Stimulated activated effector memory CD8-positive, alpha-beta T cell treated with anti-CD3 and anti-CD28 coated beads, Interleukin-12 subunit alpha, Interleukin-12 subunit beta, amount 100 ng/mL, for 72 hours (primary cell): ENCODE results near the gene IREB2.
A peak's percentile ranks its signal among the peaks of the same experiment; 100 is the strongest.

Experiments
- ATAC-seq: fragments of 150-1000 bp; cut with Tn5 transposase; 2 replicates; pipeline ENCODE4 v1.10.0; 2021
- DNase-seq, 2 donors: peaks; one replicate each; pipeline ENCODE4 v3.0.0; 2021 to 2022; ENCODE audit warnings: low spot score in 2 of 2
- H3K27ac Mint-ChIP-seq: one replicate; pipeline ENCODE4 v1.8.0; 2022; ENCODE audit warnings: mild to moderate bottlenecking, mixed read lengths
- H3K36me3 Mint-ChIP-seq: one replicate; pipeline ENCODE4 v1.8.0; 2022; ENCODE audit warnings: mild to moderate bottlenecking, mixed read lengths
- H3K4me1 Mint-ChIP-seq: one replicate; pipeline ENCODE4 v1.8.0; 2022; ENCODE audit warnings: mixed read lengths
- H3K4me3 Mint-ChIP-seq: one replicate; pipeline ENCODE4 v1.8.0; 2022; ENCODE audit warnings: mild to moderate bottlenecking, mixed read lengths
- H3K9me3 Mint-ChIP-seq: one replicate; pipeline ENCODE4 v1.8.0; 2022; ENCODE audit warnings: mixed read lengths

The IREB2 gene, protein sequence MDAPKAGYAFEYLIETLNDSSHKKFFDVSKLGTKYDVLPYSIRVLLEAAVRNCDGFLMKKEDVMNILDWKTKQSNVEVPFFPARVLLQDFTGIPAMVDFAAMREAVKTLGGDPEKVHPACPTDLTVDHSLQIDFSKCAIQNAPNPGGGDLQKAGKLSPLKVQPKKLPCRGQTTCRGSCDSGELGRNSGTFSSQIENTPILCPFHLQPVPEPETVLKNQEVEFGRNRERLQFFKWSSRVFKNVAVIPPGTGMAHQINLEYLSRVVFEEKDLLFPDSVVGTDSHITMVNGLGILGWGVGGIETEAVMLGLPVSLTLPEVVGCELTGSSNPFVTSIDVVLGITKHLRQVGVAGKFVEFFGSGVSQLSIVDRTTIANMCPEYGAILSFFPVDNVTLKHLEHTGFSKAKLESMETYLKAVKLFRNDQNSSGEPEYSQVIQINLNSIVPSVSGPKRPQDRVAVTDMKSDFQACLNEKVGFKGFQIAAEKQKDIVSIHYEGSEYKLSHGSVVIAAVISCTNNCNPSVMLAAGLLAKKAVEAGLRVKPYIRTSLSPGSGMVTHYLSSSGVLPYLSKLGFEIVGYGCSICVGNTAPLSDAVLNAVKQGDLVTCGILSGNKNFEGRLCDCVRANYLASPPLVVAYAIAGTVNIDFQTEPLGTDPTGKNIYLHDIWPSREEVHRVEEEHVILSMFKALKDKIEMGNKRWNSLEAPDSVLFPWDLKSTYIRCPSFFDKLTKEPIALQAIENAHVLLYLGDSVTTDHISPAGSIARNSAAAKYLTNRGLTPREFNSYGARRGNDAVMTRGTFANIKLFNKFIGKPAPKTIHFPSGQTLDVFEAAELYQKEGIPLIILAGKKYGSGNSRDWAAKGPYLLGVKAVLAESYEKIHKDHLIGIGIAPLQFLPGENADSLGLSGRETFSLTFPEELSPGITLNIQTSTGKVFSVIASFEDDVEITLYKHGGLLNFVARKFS

DNA sequence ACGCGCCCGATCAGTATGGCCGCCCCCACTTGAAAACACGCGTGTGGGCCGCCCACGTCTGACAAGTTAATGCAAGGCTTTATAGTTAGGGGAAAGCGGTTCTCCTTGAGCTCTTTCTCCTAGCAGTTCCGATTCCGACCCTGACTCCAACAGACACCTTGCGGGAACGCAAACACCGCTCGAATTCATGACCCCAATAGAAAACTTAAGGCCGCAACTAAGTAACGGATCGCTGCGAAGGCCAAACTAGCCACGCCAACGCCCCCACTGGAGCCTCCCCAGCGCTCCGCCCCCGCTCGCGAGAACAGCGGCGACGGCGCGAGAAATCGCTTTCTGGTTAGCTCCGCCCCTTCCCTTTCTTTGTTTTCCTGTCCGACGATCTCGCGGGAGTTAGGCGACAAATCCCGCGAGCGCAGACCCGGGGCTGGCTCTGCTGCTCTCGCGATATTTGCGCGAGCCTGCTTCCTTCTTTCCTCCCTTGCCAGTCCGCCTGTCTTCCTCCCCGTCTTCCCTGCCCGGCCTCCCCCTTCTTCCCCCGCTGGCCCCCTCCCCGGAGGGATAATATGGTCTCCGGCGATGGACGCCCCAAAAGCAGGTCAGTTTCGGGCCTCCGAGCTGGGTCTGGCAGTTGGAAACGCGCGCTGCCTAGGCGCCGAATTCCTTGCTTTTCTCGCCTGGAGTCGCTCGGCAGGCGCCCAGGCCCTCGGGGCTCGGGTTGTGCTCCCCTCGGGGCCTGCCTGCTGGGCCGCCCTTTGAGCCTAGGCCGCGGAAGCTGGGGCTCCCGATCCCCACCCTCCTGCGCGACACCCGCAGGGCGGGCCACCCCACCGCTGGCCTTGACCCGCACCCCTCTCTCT, at the start of gene IREB2:
Gene IREB2 (plus strand): TSS at position 455 of the 857 bp plus-strand sequence. CDS start 122 bp downstream, at position 577.
- H3K4me1 Mint-ChIP-seq: peaks cover 45% of the 10 kb centered on the region
- peaks cover 53% of the 10 kb centered on the region for H3K36me3 Mint-ChIP-seq
- H3K27ac Mint-ChIP-seq: peak within 1 kb of the TSS; percentile 96
- peak within 1 kb of the TSS; percentile 80 for H3K4me3 Mint-ChIP-seq
- peak; percentile 88 for ATAC-seq
- no peaks in the 10 kb centered on the region for H3K9me3 Mint-ChIP-seq
- peak; percentile 99 for DNase-seq

DNA sequence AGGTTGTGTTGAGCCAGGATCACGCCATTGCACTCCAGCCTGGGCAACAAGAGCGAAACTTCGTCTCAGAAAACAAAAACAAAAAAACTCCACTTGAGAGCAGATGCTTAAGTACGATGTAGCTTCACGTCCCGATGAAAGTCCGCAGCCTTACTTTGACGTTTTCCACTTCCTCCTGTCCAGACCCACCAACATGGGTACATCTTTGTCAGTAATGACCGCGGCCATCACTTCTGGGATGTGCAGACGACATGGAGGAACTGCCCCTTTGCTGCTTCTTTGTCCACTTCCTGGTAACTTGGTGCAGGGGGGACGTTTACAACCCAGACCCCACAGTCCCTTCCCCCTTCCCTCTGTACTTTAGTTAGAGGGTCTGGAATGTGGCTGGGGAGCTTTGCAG, 49.2 kb upstream of the IREB2 start:
- ATAC-seq (no peak), DNase-seq (no peak)
- Mint-ChIP-seq H3K27ac (no peak overlapping the region), H3K4me1 (no peaks in the 10 kb centered on the region), H3K4me3 (no peak overlapping the region), H3K36me3 (no peaks in the 10 kb centered on the region), H3K9me3 (peaks cover 2% of the 10 kb centered on the region)

DNA sequence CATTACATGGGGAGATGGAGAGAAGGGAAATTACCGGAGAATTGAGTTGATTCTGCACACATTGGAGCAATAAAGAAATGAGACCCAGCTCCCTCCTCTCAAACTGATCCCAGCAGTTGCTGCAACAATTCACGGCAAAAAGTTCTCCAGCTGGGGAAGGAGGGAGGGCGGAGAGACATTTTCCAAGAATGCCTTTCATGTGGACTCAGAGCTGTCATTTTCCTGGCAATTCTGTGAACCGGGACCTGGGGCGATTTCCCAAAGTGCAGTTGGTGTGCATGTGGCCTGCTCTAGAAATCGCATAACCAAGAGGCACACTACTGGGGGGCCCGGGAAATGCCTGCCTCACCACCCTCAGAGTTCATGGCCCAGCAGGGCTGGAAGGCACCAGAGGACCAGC, 48.7 kb upstream of the IREB2 start:
- no peak for ATAC-seq
- Mint-ChIP-seq H3K4me1 (no peaks in the 10 kb centered on the region), H3K4me3 (no peak overlapping the region), H3K9me3 (peaks cover 2% of the 10 kb centered on the region), H3K36me3 (no peaks in the 10 kb centered on the region), H3K27ac (no peak overlapping the region)
- DNase-seq: no peak

DNA sequence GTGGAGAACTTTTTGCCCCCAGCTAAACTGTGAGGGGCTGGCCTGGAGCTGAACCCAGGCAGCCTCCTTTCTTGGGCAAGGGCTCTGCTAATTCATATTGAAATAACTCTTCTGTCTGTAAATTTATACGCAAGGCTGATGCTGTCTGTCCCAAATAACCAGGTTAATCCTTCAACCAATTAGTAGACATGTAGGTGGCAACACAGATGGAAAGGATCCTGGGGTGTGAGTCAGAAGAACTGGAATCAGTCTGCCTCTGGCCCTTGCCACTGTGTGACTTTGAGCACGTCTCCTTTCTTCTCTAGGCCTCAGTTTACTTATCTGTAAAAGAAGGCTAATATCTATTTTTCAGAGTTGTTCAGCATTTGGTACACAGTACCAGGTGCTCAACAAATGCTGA, 48.3 kb upstream of the IREB2 start:
- Mint-ChIP-seq H3K4me3 (no peak overlapping the region), H3K4me1 (no peaks in the 10 kb centered on the region), H3K36me3 (no peaks in the 10 kb centered on the region), H3K9me3 (peaks cover 2% of the 10 kb centered on the region), H3K27ac (no peak overlapping the region)
- no peak for ATAC-seq
- DNase-seq: no peak

DNA sequence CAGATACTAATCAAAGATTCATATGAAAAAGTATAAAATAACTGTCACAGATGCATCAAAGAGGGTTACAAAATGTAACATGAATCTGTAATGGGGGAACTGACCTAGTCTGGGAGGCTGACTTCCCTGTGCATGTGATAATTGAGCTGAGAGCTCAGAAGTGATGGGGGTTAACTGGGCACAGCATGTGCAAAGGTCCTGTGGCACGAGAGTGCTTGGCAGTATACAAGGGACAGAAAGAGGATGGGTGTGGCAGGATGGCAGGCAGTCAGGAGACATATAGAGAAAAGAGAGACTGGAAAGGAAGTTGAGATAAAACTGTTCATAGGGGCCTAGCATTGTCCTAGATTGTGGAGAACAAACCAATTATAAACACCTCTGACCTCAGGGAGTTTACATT, 47.8 kb upstream of the IREB2 start:
- H3K4me1 Mint-ChIP-seq: no peaks in the 10 kb centered on the region
- H3K9me3 Mint-ChIP-seq: peaks cover 2% of the 10 kb centered on the region
- DNase-seq (no peak), ATAC-seq (no peak)
- no peak overlapping the region for H3K4me3 Mint-ChIP-seq
- no peaks in the 10 kb centered on the region for H3K36me3 Mint-ChIP-seq
- no peak overlapping the region for H3K27ac Mint-ChIP-seq

DNA sequence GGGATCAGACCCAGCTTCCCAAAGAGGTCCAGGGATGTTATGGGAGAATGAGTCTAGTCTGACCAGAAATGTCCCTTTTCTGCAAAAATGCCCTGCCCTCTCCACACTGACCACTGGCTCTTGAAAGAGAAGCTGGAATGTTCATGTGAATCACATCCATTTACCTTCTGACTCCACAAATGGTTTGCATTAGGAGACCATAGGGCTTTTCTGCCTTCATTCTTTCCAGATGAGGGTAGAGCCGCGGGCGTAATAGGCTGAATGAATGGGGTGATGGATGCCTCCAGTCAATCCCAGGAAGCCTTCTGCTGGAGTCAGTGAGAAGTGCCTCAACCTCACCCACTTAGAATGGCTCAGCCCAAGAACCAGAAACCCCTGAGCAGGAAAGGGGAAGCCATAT, 47.2 kb upstream of the IREB2 start:
- no peaks in the 10 kb centered on the region for H3K4me1 Mint-ChIP-seq
- H3K9me3 Mint-ChIP-seq: peaks cover 2% of the 10 kb centered on the region
- H3K27ac Mint-ChIP-seq: no peak overlapping the region
- no peak for DNase-seq
- H3K4me3 Mint-ChIP-seq: no peak overlapping the region
- no peaks in the 10 kb centered on the region for H3K36me3 Mint-ChIP-seq
- ATAC-seq: no peak

DNA sequence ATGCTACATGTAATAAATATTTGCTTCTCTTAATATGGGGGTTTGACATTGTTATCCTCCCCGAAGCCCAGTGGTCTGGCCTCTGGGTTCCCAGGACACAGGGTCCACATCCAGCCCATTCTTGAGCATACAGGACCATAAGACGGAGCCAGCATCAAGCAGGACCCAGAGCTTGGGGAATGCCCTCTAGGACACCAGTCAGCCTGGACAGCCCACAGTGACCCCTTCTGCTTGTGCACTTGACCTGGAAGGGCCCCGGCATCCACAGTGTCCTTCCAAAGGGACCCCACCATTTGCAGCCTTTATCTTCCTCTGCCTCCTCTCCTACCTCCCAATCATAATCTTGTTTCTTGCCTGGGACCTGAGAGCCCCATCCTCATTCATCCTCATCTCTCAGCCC, 46.2 kb upstream of the IREB2 start:
- Mint-ChIP-seq H3K9me3 (peaks cover 2% of the 10 kb centered on the region), H3K36me3 (no peaks in the 10 kb centered on the region), H3K4me3 (no peak overlapping the region), H3K4me1 (no peaks in the 10 kb centered on the region), H3K27ac (no peak overlapping the region)
- ATAC-seq: no peak
- DNase-seq: no peak

DNA sequence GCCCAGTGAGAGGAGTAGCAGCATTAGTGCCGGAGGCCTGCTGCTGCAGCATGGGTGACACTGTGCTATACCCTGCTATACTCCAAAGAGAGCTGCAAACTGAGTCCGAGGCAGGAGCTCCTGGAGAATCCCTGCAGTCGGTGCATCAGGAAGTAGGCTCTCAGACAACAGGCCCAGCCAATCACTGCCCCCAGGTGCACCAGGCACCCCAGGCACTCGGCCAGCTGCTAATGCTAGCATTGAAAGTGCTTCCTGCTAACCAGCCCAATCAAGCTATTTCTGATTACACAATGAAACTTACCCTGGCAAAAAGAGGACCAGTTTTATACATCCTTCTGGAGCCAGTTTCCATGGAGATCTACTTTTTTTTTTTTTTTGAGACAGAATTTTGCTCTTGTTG, 45.6 kb upstream of the IREB2 start:
- Mint-ChIP-seq H3K36me3 (no peaks in the 10 kb centered on the region), H3K4me1 (no peaks in the 10 kb centered on the region), H3K27ac (no peak overlapping the region), H3K9me3 (peaks cover 2% of the 10 kb centered on the region), H3K4me3 (no peak overlapping the region)
- no peak for ATAC-seq
- no peak for DNase-seq

DNA sequence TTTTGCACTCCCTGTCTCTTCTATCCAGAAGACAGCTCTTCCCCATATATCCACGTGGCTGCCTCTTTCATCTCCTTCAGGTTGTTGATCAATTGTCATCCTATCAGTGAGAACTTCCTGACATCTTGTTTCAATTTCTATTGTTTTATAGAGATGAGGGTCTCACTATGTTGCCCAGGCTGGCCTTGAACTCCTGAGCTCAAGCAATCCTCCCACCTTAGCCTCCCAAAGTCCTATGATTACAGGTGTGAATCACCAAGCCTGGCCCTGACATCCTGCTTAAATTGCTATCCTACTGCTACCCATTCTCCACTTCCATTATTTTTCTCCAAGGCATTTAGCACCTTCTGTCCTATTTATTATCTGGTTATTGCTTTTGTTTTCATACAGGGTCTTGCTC, 44.9 kb upstream of the IREB2 start:
- H3K36me3 Mint-ChIP-seq: no peaks in the 10 kb centered on the region
- no peak overlapping the region for H3K27ac Mint-ChIP-seq
- DNase-seq: no peak
- peaks cover 2% of the 10 kb centered on the region for H3K9me3 Mint-ChIP-seq
- no peaks in the 10 kb centered on the region for H3K4me1 Mint-ChIP-seq
- no peak overlapping the region for H3K4me3 Mint-ChIP-seq
- ATAC-seq: no peak

DNA sequence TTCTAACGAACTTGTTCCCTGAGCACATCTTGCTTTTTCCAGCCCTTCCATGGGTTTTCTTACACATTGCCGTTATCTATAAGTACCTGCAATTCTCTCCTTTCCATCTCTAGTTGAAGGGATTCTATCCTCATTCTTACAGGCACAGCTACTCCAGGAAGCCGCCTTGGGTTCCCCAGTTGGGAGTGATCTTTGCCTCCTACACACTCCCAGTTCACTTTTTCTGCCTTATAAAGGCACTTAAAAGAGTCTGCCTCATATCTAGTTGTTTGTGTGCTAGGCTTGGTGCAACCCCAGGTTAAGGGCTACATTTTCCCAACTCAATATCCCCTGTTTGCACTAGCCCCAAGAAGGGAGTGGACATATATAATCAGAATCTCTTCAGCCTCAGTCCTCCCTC, 44.0 kb upstream of the IREB2 start:
- ATAC-seq (no peak), DNase-seq (no peak)
- H3K4me3 Mint-ChIP-seq: no peak overlapping the region
- no peaks in the 10 kb centered on the region for H3K36me3 Mint-ChIP-seq
- no peak overlapping the region for H3K27ac Mint-ChIP-seq
- H3K4me1 Mint-ChIP-seq: no peaks in the 10 kb centered on the region
- peaks cover 2% of the 10 kb centered on the region for H3K9me3 Mint-ChIP-seq

DNA sequence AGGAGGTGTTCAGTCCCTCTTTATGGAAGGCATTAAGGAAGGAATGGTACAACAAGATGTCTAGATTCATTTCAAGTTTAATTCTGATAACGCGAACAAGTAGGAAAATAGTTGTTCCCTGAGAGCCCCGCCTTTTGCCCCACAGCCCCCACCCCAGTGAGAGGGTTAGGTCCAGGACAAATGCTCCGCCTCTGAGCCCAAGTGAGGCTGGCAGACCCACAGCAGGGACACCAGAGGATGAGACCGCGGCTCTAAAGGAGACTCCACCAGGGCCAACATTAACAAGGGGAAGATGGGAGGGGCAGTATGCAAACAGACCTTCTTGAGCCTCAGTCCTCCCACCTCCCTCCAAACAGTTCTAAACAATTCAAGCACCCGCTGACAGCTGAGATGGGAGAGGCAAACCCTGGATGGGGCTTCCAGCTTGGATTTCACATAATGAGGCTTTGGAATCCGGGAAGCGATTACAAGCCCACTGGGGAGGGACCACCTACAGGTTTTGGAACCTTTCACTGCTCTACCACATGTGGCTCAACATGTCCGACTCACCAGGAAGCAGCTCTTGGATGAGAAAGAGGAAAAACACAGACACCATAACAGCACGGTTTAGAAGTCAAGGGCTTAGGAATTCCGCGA, 42.9 kb upstream of the IREB2 start:
- Mint-ChIP-seq H3K36me3 (no peaks in the 10 kb centered on the region), H3K4me1 (no peaks in the 10 kb centered on the region), H3K27ac (no peak overlapping the region), H3K9me3 (peaks cover 2% of the 10 kb centered on the region), H3K4me3 (no peak overlapping the region)
- ATAC-seq: no peak
- no peak for DNase-seq

DNA sequence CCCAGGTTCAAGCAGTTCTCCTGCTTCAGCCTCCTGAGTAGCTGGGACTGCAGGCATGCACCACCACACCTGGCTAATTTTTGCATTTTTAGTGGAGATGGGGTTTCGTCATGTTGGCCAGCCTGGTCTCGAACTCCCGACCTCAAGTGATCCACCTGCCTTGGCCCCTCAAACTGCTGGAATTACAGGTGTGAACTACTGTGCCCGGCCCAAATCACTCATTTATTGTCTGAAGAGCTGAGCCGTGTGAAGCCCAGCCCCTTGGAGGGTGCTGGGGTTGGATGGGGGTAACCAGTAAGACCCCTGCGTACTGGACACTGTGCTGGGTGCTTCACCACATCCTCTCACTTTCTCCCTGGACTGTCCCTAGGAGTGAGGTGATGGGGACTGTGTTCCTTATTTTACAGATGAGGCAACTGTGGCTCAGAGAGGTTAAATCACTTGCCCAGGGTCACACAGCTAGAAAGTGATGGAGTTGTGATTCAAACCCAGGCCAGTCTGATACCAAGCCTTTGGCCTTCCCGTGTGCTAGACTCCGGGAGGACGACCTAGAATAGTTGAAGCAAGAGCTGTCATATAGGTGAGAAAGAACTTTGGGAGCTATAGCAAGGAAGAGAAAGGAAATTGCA, 41.7 kb upstream of the IREB2 start:
- H3K9me3 Mint-ChIP-seq: no peaks in the 10 kb centered on the region
- ATAC-seq (no peak), DNase-seq (no peak)
- H3K27ac Mint-ChIP-seq: no peak overlapping the region
- H3K36me3 Mint-ChIP-seq: no peaks in the 10 kb centered on the region
- H3K4me1 Mint-ChIP-seq: no peaks in the 10 kb centered on the region
- H3K4me3 Mint-ChIP-seq: no peak overlapping the region

DNA sequence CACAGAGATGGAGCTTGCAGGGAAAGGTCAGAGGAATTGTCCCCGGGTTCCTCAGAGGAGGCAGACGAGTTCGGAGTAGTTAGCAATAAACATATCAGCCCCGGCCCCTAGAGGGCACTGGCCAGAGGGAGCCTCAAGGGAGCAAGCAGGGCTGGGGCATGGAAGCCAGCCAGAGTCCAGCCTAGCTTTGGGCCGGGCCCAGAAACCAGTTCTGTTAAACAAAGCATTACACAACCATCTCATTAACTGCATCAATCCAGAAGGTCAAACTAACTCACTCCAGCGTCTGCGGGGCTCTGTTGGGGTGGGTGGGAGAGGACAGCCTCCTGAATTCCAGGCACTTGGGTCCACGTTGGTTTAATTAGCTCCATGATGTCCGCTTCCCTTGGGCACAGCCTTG, 41.0 kb upstream of the IREB2 start:
- H3K36me3 Mint-ChIP-seq: no peaks in the 10 kb centered on the region
- DNase-seq (no peak), ATAC-seq (no peak)
- H3K4me3 Mint-ChIP-seq: no peak overlapping the region
- no peaks in the 10 kb centered on the region for H3K4me1 Mint-ChIP-seq
- no peak overlapping the region for H3K27ac Mint-ChIP-seq
- no peaks in the 10 kb centered on the region for H3K9me3 Mint-ChIP-seq

DNA sequence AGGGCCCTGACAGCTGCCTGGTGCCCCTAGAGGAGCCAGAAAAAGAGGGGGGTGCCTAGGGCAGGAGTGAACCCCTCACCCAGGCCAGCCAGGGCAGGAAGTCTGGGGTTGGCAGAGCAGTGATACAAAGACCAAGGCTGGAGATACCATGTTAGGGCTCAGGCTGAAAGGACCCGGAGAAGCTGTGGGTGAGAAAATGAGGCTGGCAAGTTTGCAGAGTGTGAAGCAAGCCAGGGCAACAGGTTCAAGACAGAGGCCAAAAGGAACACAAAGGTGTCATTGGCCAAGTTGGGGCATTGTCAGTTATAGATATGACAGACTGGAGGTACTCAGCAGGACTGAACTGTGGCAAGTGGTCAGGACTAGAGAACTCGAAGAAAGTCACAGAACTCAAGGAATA, 40.6 kb upstream of the IREB2 start:
- Mint-ChIP-seq H3K36me3 (no peaks in the 10 kb centered on the region), H3K4me1 (no peaks in the 10 kb centered on the region), H3K9me3 (no peaks in the 10 kb centered on the region), H3K4me3 (no peak overlapping the region), H3K27ac (no peak overlapping the region)
- no peak for DNase-seq
- no peak for ATAC-seq
